SU-DHL-6 (cell line): Measurements from ENCODE around the gene TNIK.

Experiments
- CTCF ChIP-seq: fragments of 200-600 bp; sonication (generic); IDR thresholded peaks from one replicate; pipeline ENCODE4 v1.5.1; 2017; ENCODE audit warnings: antibody characterized with exemption, mild to moderate bottlenecking, low read length, moderate library complexity; ENCODE audit not compliant: insufficient read depth, poor library complexity, severe bottlenecking
- EZH2phosphoT487 ChIP-seq: fragments of 200-600 bp; sonication (generic), shearing (Covaris generic); conservative IDR thresholded peaks from 2 replicates; pipeline ENCODE4 v1.6.1; 2018; ENCODE audit warnings: mild to moderate bottlenecking, antibody characterized with exemption, low read length, moderate library complexity, mixed read lengths

- TF ChIP-seq CTCF (no peak), EZH2phosphoT487 (no peak)
Observed at GRCh38 chr3:171365489-171365888, 94.7 kb downstream of the TNIK start.
